Measurements from ENCODE around the gene PIK3AP1.

GRCh38 chr10:96627292-96627691 lies 93.0 kb downstream of the PIK3AP1 start:
- TF ChIP-seq CTCF (IDR thresholded peaks at IDR 0.05): no peak
- TF ChIP-seq POLR2A (IDR thresholded peaks at IDR 0.05): no peak
- TF ChIP-seq POLR2AphosphoS5 (IDR thresholded peaks at IDR 0.05): no peak
